ENCODE results near the gene GEMIN4.
"Not testable (repeated sequence)": the region's sequence is repeated elsewhere in the genome, so short reads cannot be mapped to it uniquely, and the experiment has no call there.

GEMIN4 gene

GRCh38 chr17:774313-774584 is 22.2 kb upstream of the GEMIN4 start:
- no peak for DNase-seq

DNA sequence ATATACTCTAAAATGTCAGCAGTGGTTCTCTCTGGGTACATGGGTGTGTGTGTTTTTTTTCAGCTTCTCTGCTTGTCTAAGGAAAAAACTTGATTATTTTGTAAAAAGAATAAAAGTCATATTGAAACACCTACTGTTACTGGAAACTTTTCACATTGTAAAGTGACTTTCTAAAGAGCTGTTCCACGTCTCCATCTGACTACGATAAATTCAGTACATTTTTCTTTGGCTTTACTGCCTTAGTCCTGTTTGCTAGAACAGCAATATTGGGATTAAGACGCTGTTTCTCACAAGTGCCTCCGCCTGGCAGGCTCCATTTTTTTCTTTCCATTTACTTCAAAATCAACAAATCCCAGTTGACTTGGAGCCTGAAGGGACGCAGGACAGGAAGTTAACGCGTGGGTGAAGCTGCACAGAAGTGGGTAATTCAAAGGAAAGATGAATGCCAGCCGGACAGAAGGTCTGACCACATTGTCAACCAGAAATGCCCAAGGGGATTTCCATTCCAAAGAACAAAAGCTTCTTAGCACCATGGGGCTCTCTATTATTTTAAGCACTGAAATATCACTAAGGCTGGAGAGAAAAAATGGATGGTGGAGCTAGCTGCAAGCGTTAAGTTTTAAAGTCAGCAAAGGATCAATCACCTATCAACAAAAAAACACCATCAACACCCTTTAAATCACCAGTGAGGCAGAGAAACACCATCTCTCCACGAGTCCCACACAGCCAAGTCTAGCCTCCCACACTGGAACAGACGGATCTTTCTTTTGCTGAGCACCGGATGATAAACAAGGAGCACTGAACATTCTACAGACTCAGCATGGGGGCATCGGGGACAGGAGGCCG is 21.6 kb upstream of the GEMIN4 start:
- DNase-seq = no peak

DNA sequence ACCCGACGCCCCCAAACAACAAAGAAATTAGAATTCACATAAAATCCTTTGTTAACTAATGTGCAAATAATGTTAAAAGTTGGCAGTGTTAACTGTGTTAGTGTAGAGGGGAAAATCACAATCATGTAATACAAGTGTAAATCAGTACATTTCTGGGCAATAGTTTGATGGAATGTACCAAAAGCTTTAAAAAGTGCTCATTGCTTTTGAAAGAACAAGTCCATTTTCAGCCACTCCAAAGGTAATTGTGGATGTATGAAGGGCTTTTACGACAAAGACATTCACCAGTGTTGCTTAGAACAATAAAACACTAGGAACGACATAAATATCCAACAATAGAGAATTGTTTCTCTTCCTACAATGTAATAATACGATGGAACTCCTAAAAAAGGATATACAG is 21.0 kb upstream of the GEMIN4 start:
- no peak for DNase-seq

- DNase-seq = no peak
These were observed 15.0 kb upstream of the GEMIN4 start for GRCh38 chr17:767076-767475.

- no peak for DNase-seq
These were observed 8.3 kb upstream of the GEMIN4 start for GRCh38 chr17:760371-760770.

- no peak for DNase-seq
These were observed 7.9 kb upstream of the GEMIN4 start for GRCh38 chr17:759964-760363.

DNA sequence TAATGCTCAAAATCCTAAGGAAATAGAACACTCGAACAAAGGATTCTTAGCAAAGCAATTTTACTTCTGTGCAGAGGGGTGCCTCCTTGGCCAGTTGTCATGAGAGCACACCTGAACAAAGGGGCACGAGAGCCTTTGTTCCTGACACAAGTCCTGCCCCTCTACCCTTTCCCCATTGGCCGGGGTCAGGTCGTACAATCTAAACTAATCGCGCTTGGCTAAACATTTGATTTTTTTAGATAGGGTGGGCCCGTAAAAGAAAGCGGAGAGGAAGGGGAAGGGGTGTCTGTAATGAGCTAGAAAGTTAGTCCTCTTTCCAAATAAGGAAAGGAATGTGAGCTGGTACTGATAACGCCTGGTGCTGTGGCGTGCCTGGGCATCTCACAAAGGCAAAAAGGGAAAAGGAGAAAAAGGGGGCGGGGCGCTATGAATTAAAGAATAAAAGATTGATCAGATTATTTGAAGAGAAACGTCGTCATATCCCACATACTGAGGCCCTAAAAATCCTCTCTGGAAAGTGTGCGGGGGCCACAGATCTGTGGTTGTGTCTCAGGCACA is 4.0 kb upstream of the GEMIN4 start:
- not testable (repeated sequence) for DNase-seq

GRCh38 chr17:755319-755961 is 3.4 kb upstream of the GEMIN4 start:
- DNase-seq = not testable (repeated sequence)

DNA sequence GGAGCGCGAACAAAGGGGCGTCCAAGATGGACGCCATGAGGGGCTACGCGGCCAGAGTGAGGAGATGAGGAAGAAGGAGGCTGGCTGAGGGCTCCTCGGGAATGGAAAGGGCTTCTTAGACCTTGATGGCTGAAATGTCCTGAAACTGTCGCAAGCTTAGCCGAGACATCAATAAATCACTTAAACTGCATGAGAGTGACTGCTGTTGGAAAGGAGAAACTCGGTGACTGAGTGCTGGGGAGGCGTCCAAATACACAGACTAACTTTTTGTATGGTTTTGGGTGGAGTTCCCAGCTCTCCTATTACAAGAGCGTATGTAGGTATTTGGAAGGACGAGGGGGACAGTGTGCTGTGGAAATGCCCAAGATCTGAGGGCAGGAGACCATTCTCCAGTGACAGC is 1.4 kb upstream of the GEMIN4 start:
- no peak for DNase-seq

- no peak for DNase-seq
These were observed 656 bp upstream of the GEMIN4 start for GRCh38 chr17:752620-753219.

DNA sequence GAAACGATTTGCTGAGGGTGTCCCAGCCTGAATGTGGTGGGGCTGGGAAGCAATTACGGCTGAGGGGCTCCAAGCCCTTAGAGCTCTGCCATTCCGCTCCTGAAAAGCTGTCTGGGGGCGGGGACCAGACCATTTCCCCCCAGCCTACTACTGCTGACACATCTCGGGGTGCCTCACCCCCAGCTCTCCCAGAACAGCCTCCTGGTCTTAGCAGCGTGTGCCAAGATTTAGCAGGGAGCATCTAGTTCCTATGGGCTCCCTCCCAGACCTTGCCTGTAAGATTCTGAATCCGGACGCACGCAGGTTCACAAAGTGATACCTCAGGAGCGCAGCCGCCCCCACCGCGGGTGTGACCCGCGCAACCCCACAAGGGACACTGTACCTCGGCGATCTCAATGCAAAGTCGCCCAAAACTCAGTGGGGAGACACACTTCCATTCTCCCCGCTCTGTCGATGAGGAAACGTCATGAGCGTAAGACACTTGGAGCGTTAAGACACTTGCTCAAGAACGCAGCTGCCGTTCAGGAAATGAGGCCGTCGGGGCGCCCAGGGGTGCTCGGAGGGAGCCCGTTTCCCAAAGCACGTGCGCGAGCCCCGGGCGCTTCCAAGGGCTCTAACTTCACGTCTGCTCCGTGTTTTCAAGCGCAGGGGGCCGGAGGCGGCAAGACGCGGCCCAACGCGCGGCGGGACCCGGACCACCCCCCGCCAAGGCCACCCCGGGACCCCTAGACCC is 629 bp downstream of the GEMIN4 start:
- DNase-seq = peak; percentile 8

DNA sequence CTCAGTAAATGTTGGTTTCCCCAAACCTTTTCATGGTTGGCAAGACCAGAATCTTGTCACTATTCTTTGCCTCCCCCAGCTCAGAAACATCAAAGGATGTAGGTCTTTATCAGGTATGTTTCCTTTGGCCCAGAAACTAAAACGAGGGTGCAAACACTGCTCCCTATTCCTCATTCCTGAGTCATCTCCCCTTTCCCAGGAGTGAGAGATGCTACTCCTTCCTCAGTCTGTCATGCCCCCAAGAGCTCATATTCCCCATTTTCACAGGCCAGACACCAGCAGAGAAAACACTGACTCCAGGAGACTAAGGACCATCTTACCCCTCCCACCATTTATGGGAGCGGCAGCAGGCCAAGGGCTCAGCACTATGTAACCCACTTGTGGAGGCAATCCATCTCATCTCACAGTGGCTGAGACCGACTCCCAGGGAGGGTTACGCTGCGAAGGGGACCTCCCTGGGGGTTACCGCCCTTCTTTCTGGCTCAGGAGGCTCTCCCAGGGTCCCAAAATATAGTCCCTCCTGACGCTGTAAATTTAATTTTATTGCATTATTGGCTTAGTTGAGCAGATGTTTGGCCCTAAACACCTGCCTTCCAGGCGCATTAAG is 1.5 kb downstream of the GEMIN4 start:
- no peak for DNase-seq

DNA sequence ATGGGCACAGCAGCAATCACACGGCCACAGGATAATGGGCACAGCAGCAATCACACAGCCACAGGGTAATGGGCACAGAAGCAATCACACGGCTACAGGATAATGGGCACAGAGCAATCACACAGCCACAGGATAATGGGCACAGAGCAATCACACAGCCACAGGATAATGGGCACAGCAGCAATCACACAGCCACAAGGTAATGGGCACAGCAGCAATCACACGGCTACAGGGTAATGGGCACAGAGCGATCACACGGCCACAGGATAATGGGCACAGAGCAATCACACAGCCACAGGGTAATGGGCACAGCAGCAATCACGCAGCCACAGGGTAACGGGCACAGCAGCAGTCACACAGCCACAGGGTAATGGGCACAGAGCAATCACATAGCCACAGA is 2.7 kb downstream of the GEMIN4 start:
- DNase-seq = not testable (repeated sequence)

DNA sequence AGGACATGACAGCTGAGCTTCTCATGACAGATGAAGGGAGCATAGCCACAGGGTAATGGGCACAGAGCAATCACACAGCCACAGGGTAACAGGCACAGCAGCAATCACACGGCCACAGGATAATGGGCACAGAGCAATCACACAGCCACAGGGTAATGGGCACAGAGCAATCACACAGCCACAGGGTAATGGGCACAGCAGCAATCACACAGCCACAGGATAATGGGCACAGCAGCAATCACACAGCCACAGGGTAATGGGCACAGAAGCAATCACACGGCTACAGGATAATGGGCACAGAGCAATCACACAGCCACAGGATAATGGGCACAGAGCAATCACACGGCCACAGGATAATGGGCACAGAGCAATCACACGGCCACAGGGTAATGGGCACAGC is 3.5 kb downstream of the GEMIN4 start:
- not testable (repeated sequence) for DNase-seq

- no peak for DNase-seq
These were observed 5.1 kb downstream of the GEMIN4 start for GRCh38 chr17:746783-747629.

DNA sequence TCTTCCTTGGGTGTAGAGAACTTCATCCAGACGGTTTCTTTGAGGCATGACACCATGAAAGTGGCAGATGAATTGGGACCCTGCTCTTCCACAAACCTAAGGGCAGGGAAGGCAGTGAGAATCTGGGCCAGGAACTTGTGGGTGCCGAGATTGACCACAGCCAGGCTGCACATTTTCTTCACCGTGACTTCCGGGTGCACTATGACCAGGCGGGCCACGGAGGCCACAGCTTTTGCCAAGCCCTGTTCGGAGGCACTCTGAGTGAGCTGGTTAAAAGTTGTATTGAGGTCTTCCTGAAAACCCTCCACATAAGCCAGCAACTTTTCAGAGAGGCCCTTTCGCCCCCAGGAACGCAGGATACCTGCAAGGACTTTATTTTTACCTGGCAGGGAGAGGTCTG is 5.9 kb downstream of the GEMIN4 start:
- DNase-seq = no peak

DNA sequence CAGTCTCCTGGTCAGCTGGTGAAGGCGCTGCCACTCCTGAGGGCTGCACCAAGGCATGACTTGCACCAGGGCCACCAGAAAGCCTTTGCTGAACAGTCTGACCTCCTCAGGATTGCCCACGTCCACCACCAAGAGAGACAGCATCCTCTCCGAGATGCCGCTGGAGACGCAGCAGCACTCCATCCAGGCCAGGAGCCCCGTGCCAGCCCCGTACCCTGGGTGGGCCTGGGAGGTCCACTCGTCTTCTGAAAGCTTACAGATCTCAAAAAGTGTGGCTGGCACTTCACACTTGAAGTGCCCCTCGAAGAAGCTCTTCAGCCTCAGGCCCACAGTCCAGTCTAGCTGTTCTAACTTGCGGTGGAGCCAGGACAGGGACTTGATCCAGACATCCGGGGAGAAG is 6.7 kb downstream of the GEMIN4 start:
- no peak for DNase-seq

- DNase-seq = no peak
These were observed 7.1 kb downstream of the GEMIN4 start for GRCh38 chr17:744937-745336.

GRCh38 chr17:743139-743538 is 8.9 kb downstream of the GEMIN4 start:
- DNase-seq = no peak

- DNase-seq = no peak
These were observed 9.8 kb downstream of the GEMIN4 start for GRCh38 chr17:742147-742793.

- no peak for DNase-seq
These were observed 11.6 kb downstream of the GEMIN4 start for GRCh38 chr17:740240-741017.
